ENCODE measurements around the gene RTN4RL1.
A peak's percentile ranks its signal among the peaks of the same experiment; 100 is the strongest.

Gene RTN4RL1

GRCh38 chr17:2047590-2047989 is 22.5 kb upstream of the RTN4RL1 start:
- no peak for DNase-seq (ENCODE audit: low spot score)
- in situ Hi-C loops (cut with MboI; ENCODE audit: low sequenced_read_pairs, unreplicated experiment) = loop anchor here (25.0 kb wide), 1 partner anchor 335 kb away; the partner anchor contains the start of genes TLCD2 and WDR81
- no peak for TF ChIP-seq CTCF (IDR thresholded peaks at IDR 0.05; ENCODE audit: borderline replicate concordance, control extremely low read depth, extremely low read depth, insufficient read depth, missing control alignments)

GRCh38 chr17:2044263-2044894 is 19.2 kb upstream of the RTN4RL1 start:
- in situ Hi-C loops (cut with MboI; ENCODE audit: low sequenced_read_pairs, unreplicated experiment) = loop anchor here (25.0 kb wide), 1 partner anchor 332 kb away; the partner anchor contains the start of genes TLCD2 and WDR81
- no peak for TF ChIP-seq CTCF (IDR thresholded peaks at IDR 0.05; ENCODE audit: borderline replicate concordance, control extremely low read depth, extremely low read depth, insufficient read depth, missing control alignments)
- no peak for DNase-seq (ENCODE audit: low spot score)

GRCh38 chr17:2043785-2044184 is 18.7 kb upstream of the RTN4RL1 start:
- in situ Hi-C loops (cut with MboI; ENCODE audit: low sequenced_read_pairs, unreplicated experiment) = loop anchor here (25.0 kb wide), 1 partner anchor 331 kb away; the partner anchor contains the start of genes TLCD2 and WDR81
- no peak for DNase-seq (ENCODE audit: low spot score)
- no peak for TF ChIP-seq CTCF (IDR thresholded peaks at IDR 0.05; ENCODE audit: borderline replicate concordance, control extremely low read depth, extremely low read depth, insufficient read depth, missing control alignments)

- no peak for TF ChIP-seq CTCF (IDR thresholded peaks at IDR 0.05; ENCODE audit: borderline replicate concordance, control extremely low read depth, extremely low read depth, insufficient read depth, missing control alignments)
- in situ Hi-C loops (cut with MboI; ENCODE audit: low sequenced_read_pairs, unreplicated experiment) = loop anchor here (25.0 kb wide), 1 partner anchor 331 kb away; the partner anchor contains the start of genes TLCD2 and WDR81
Measured at GRCh38 chr17:2042933-2043332, 17.8 kb upstream of the RTN4RL1 start.

GRCh38 chr17:2042390-2042847 is 17.3 kb upstream of the RTN4RL1 start:
- no peak for DNase-seq (ENCODE audit: low spot score)
- in situ Hi-C loops (cut with MboI; ENCODE audit: low sequenced_read_pairs, unreplicated experiment) = loop anchor here (25.0 kb wide), 1 partner anchor 330 kb away; the partner anchor contains the start of genes TLCD2 and WDR81
- TF ChIP-seq CTCF (IDR thresholded peaks at IDR 0.05; ENCODE audit: borderline replicate concordance, control extremely low read depth, extremely low read depth, insufficient read depth, missing control alignments) = no peak

More at GRCh38 chr17:2042933-2043332, 17.8 kb upstream of the RTN4RL1 start:
- DNase-seq (ENCODE audit: low spot score) = no peak

GRCh38 chr17:2041561-2042389 is 16.6 kb upstream of the RTN4RL1 start, which contains the start of gene OVCA2:
Gene OVCA2, plus strand, starts transcription at chr17:2042022. Its CDS starts 26 bp downstream, at chr17:2042048.
- DNase-seq (ENCODE audit: low spot score) = peak; percentile 99
- in situ Hi-C loops (cut with MboI; ENCODE audit: low sequenced_read_pairs, unreplicated experiment) = loop anchor here (25.0 kb wide), 1 partner anchor 329 kb away; the partner anchor contains the start of genes TLCD2 and WDR81
- TF ChIP-seq CTCF (IDR thresholded peaks at IDR 0.05; ENCODE audit: borderline replicate concordance, control extremely low read depth, extremely low read depth, insufficient read depth, missing control alignments) = peak; percentile 74

Data from GM13976 (cell line).